ENCODE data around the gene BIRC7. TPM values are rescaled to one million over a fixed set of nuclear protein-coding genes. Genes with fewer than 3 reads are reported as not detected.

BIRC7 gene
- total RNA-seq (not detected), total RNA-seq (0 to 0.49 (median 0) reads per million in 29 experiments)
- total RNA-seq (2013), result 1.1 TPM

- no peak for ATAC-seq (replicated peaks in 1 of 4)
- POLR2A ChIA-PET, result interaction anchor here in 1 of 2 donors (0.7 kb wide), 1 partner anchor 18 kb away, joined by 3 read pairs; no protein-coding TSS in a partner anchor
- H3K27ac ChIP-seq (ENCODE audit: low read length), result peak within 1 kb of the TSS; percentile 34
- H3K27me3 ChIP-seq (replicated peaks in 1 of 2; ENCODE audit: control insufficient read depth in 2 of 2, extremely low read depth in 1 of 2, insufficient read depth in 2 of 2, low read length in 1 of 2), result peaks cover 1 to 40% of the 10 kb centered on the region in 2 experiments
- 36% methylated on average over 13 of the region's 17 CpGs for WGBS (ENCODE audit: insufficient coverage)
- peak in 3 of 35 experiments; percentile 26 to 29 (median 27) for DNase-seq
- H3K9me3 Mint-ChIP-seq, result no peaks in the 10 kb centered on the region
- H3K4me1 ChIP-seq (ENCODE audit: control insufficient read depth in 1 of 2, extremely low read depth in 1 of 2, insufficient read depth in 2 of 2, low read length in 2 of 2), result peaks cover 0 to 20% of the 10 kb centered on the region in 2 experiments
- peaks cover 18 to 31% of the 10 kb centered on the region in 2 donors for H3K27me3 Mint-ChIP-seq
- CTCF ChIA-PET, result no interaction called here
- peaks cover 3 to 9% (median 4%) of the 10 kb centered on the region in 3 donors for H3K4me1 Mint-ChIP-seq
- H3K4me3 Mint-ChIP-seq, result no peak within 1 kb of the TSS
- H3K36me3 ChIP-seq (ENCODE audit: control insufficient read depth in 2 of 2, extremely low read depth in 1 of 2, insufficient read depth in 1 of 2, low read length in 1 of 2), result no peaks in the 10 kb centered on the region
- peak within 1 kb of the TSS in 1 of 2 donors; percentile 34 for H3K27ac Mint-ChIP-seq
- H3K4me3 ChIP-seq (ENCODE audit: control insufficient read depth in 1 of 2, extremely low read depth in 1 of 2, low read length in 1 of 2), result no peak within 1 kb of the TSS
- no peaks in the 10 kb centered on the region for H3K9me3 ChIP-seq
- H3K36me3 Mint-ChIP-seq, result no peaks in the 10 kb centered on the region
Measured at GRCh38 chr20:63235399-63235983, at the start of gene BIRC7. Gene BIRC7 (plus strand): TSS chr20:63235905. CDS start chr20:63236097, 192 bp downstream.

- no peaks in the 10 kb centered on the region for H3K9me3 ChIP-seq
- ChIA-PET POLR2A (no interaction called here), CTCF (no interaction called here)
- Mint-ChIP-seq H3K4me1 (no peaks in the 10 kb centered on the region), H3K27me3 (peaks cover 8 to 13% of the 10 kb centered on the region in 2 donors), H3K36me3 (no peaks in the 10 kb centered on the region), H3K27ac (no peak overlapping the region), H3K4me3 (no peak overlapping the region), H3K9me3 (no peaks in the 10 kb centered on the region)
- peaks cover 0 to 28% of the 10 kb centered on the region in 2 experiments for H3K27me3 ChIP-seq (replicated peaks in 1 of 2; ENCODE audit: control insufficient read depth in 2 of 2, extremely low read depth in 1 of 2, insufficient read depth in 2 of 2, low read length in 1 of 2)
- 97% methylated on average over 8 of the region's 8 CpGs for WGBS (ENCODE audit: insufficient coverage)
- DNase-seq, result no peak
- H3K27ac ChIP-seq (ENCODE audit: low read length), result no peak overlapping the region
- H3K36me3 ChIP-seq (ENCODE audit: control insufficient read depth in 2 of 2, extremely low read depth in 1 of 2, insufficient read depth in 1 of 2, low read length in 1 of 2), result no peaks in the 10 kb centered on the region
- no peak for ATAC-seq (replicated peaks in 1 of 4)
- H3K4me3 ChIP-seq (ENCODE audit: control insufficient read depth in 1 of 2, extremely low read depth in 1 of 2, low read length in 1 of 2), result no peak overlapping the region
- peaks cover 0 to 3% of the 10 kb centered on the region in 2 experiments for H3K4me1 ChIP-seq (ENCODE audit: control insufficient read depth in 1 of 2, extremely low read depth in 1 of 2, insufficient read depth in 2 of 2, low read length in 2 of 2)
Measured at GRCh38 chr20:63186084-63186483, 49.6 kb upstream of the BIRC7 start.

- Histone ChIP-seq H3K4me3 (ENCODE audit: control insufficient read depth in 1 of 2, extremely low read depth in 1 of 2, low read length in 1 of 2) (no peak overlapping the region), H3K4me1 (ENCODE audit: control insufficient read depth in 1 of 2, extremely low read depth in 1 of 2, insufficient read depth in 2 of 2, low read length in 2 of 2) (peaks cover 0 to 3% of the 10 kb centered on the region in 2 experiments), H3K27me3 (replicated peaks in 1 of 2; ENCODE audit: control insufficient read depth in 2 of 2, extremely low read depth in 1 of 2, insufficient read depth in 2 of 2, low read length in 1 of 2) (peaks cover 0 to 21% of the 10 kb centered on the region in 2 experiments), H3K36me3 (ENCODE audit: control insufficient read depth in 2 of 2, extremely low read depth in 1 of 2, insufficient read depth in 1 of 2, low read length in 1 of 2) (no peaks in the 10 kb centered on the region), H3K27ac (ENCODE audit: low read length) (no peak overlapping the region), H3K9me3 (no peaks in the 10 kb centered on the region)
- no peak for ATAC-seq (replicated peaks in 1 of 4)
- H3K4me1 Mint-ChIP-seq, result no peaks in the 10 kb centered on the region
- H3K27me3 Mint-ChIP-seq, result peaks cover 4 to 11% of the 10 kb centered on the region in 2 donors
- no peaks in the 10 kb centered on the region for H3K36me3 Mint-ChIP-seq
- H3K4me3 Mint-ChIP-seq, result no peak overlapping the region
- POLR2A ChIA-PET, result no interaction called here
- 93% methylated on average over 6 of the region's 8 CpGs for whole genome bisulfite sequencing (ENCODE audit: insufficient coverage)
- H3K9me3 Mint-ChIP-seq, result no peaks in the 10 kb centered on the region
- no peak for DNase-seq
- CTCF ChIA-PET, result no interaction called here
- H3K27ac Mint-ChIP-seq, result no peak overlapping the region
Measured at GRCh38 chr20:63186528-63187316, 49.0 kb upstream of the BIRC7 start.

- no peak overlapping the region for H3K4me3 Mint-ChIP-seq
- H3K9me3 Mint-ChIP-seq, result no peaks in the 10 kb centered on the region
- no peaks in the 10 kb centered on the region for H3K36me3 Mint-ChIP-seq
- 76% methylated on average over 4 of the region's 7 CpGs for WGBS (ENCODE audit: insufficient coverage)
- peaks cover 0 to 13% of the 10 kb centered on the region in 2 experiments for H3K27me3 ChIP-seq (replicated peaks in 1 of 2; ENCODE audit: control insufficient read depth in 2 of 2, extremely low read depth in 1 of 2, insufficient read depth in 2 of 2, low read length in 1 of 2)
- H3K4me1 ChIP-seq (ENCODE audit: control insufficient read depth in 1 of 2, extremely low read depth in 1 of 2, insufficient read depth in 2 of 2, low read length in 2 of 2), result peaks cover 0 to 3% of the 10 kb centered on the region in 2 experiments
- no peak for DNase-seq
- no peaks in the 10 kb centered on the region for H3K9me3 ChIP-seq
- CTCF ChIA-PET, result no interaction called here
- H3K4me3 ChIP-seq (ENCODE audit: control insufficient read depth in 1 of 2, extremely low read depth in 1 of 2, low read length in 1 of 2), result no peak overlapping the region
- POLR2A ChIA-PET, result no interaction called here
- H3K27ac Mint-ChIP-seq, result no peak overlapping the region
- H3K27me3 Mint-ChIP-seq, result peaks cover 0 to 4% of the 10 kb centered on the region in 2 donors
- H3K4me1 Mint-ChIP-seq, result no peaks in the 10 kb centered on the region
- H3K36me3 ChIP-seq (ENCODE audit: control insufficient read depth in 2 of 2, extremely low read depth in 1 of 2, insufficient read depth in 1 of 2, low read length in 1 of 2), result no peaks in the 10 kb centered on the region
- no peak overlapping the region for H3K27ac ChIP-seq (ENCODE audit: low read length)
- ATAC-seq (replicated peaks in 1 of 4), result no peak
Measured at GRCh38 chr20:63187338-63188158, 48.2 kb upstream of the BIRC7 start.

- DNase-seq (no peak), ATAC-seq (replicated peaks in 1 of 4) (no peak)
- H3K27me3 Mint-ChIP-seq, result peaks cover 0 to 1% of the 10 kb centered on the region in 2 donors
- H3K27me3 ChIP-seq (replicated peaks in 1 of 2; ENCODE audit: control insufficient read depth in 2 of 2, extremely low read depth in 1 of 2, insufficient read depth in 2 of 2, low read length in 1 of 2), result peaks cover 0 to 8% of the 10 kb centered on the region in 2 experiments
- ChIA-PET CTCF (no interaction called here), POLR2A (no interaction called here)
- H3K9me3 Mint-ChIP-seq, result no peaks in the 10 kb centered on the region
- no peak overlapping the region for H3K27ac ChIP-seq (ENCODE audit: low read length)
- 87% methylated on average over 12 of the region's 13 CpGs for WGBS (ENCODE audit: insufficient coverage)
- H3K4me3 ChIP-seq (ENCODE audit: control insufficient read depth in 1 of 2, extremely low read depth in 1 of 2, low read length in 1 of 2), result no peak overlapping the region
- no peaks in the 10 kb centered on the region for H3K4me1 Mint-ChIP-seq
- no peaks in the 10 kb centered on the region for H3K36me3 Mint-ChIP-seq
- H3K36me3 ChIP-seq (ENCODE audit: control insufficient read depth in 2 of 2, extremely low read depth in 1 of 2, insufficient read depth in 1 of 2, low read length in 1 of 2), result no peaks in the 10 kb centered on the region
- no peak overlapping the region for H3K27ac Mint-ChIP-seq
- no peak overlapping the region for H3K4me3 Mint-ChIP-seq
- H3K9me3 ChIP-seq, result no peaks in the 10 kb centered on the region
- H3K4me1 ChIP-seq (ENCODE audit: control insufficient read depth in 1 of 2, extremely low read depth in 1 of 2, insufficient read depth in 2 of 2, low read length in 2 of 2), result peaks cover 0 to 3% of the 10 kb centered on the region in 2 experiments
Measured at GRCh38 chr20:63188159-63188442, 47.6 kb upstream of the BIRC7 start.

- H3K4me1 ChIP-seq (ENCODE audit: control insufficient read depth in 1 of 2, extremely low read depth in 1 of 2, insufficient read depth in 2 of 2, low read length in 2 of 2), result peaks cover 0 to 3% of the 10 kb centered on the region in 2 experiments
- POLR2A ChIA-PET, result no interaction called here
- H3K27ac ChIP-seq (ENCODE audit: low read length), result no peak overlapping the region
- no peaks in the 10 kb centered on the region for H3K27me3 Mint-ChIP-seq
- no peak overlapping the region for H3K4me3 Mint-ChIP-seq
- H3K4me1 Mint-ChIP-seq, result no peaks in the 10 kb centered on the region
- H3K36me3 Mint-ChIP-seq, result no peaks in the 10 kb centered on the region
- peaks cover 0 to under 1% of the 10 kb centered on the region in 2 experiments for H3K27me3 ChIP-seq (replicated peaks in 1 of 2; ENCODE audit: control insufficient read depth in 2 of 2, extremely low read depth in 1 of 2, insufficient read depth in 2 of 2, low read length in 1 of 2)
- no peak for ATAC-seq (replicated peaks in 1 of 4)
- CTCF ChIA-PET, result no interaction called here
- 72% methylated on average over 13 of the region's 15 CpGs for WGBS (ENCODE audit: insufficient coverage)
- no peaks in the 10 kb centered on the region for H3K9me3 ChIP-seq
- H3K36me3 ChIP-seq (ENCODE audit: control insufficient read depth in 2 of 2, extremely low read depth in 1 of 2, insufficient read depth in 1 of 2, low read length in 1 of 2), result no peaks in the 10 kb centered on the region
- H3K4me3 ChIP-seq (ENCODE audit: control insufficient read depth in 1 of 2, extremely low read depth in 1 of 2, low read length in 1 of 2), result no peak overlapping the region
- no peak for DNase-seq
- no peaks in the 10 kb centered on the region for H3K9me3 Mint-ChIP-seq
- H3K27ac Mint-ChIP-seq, result no peak overlapping the region
Measured at GRCh38 chr20:63188641-63189321, 46.9 kb upstream of the BIRC7 start.
